ENCODE data around the gene STIMATE.

STIMATE gene

GRCh38 chr3:52811452-52812011, 85.8 kb downstream of the STIMATE start:
- no peak for DNase-seq

GRCh38 chr3:52810923-52811322, 86.4 kb downstream of the STIMATE start:
- DNase-seq, result no peak

GRCh38 chr3:52809662-52810377, 87.5 kb downstream of the STIMATE start:
- peak; percentile 53 for DNase-seq

- DNase-seq, result no peak
These were observed 88.2 kb downstream of the STIMATE start for GRCh38 chr3:52809149-52809548.

- DNase-seq, result no peak
These were observed 91.9 kb downstream of the STIMATE start for GRCh38 chr3:52805270-52806039.

GRCh38 chr3:52801839-52802238, 95.5 kb downstream of the STIMATE start:
- DNase-seq, result no peak

- no peak for DNase-seq
These were observed 97.3 kb downstream of the STIMATE start for GRCh38 chr3:52800079-52800478.

GRCh38 chr3:52798978-52799476, 98.3 kb downstream of the STIMATE start:
- DNase-seq, result no peak

- no peak for DNase-seq
These were observed 98.9 kb downstream of the STIMATE start for GRCh38 chr3:52798376-52798977.

- DNase-seq, result no peak
These were observed 100.9 kb downstream of the STIMATE start for GRCh38 chr3:52796411-52796810.

GRCh38 chr3:52795298-52795900, 101.9 kb downstream of the STIMATE start:
- no peak for DNase-seq

- DNase-seq, result no peak
These were observed 102.7 kb downstream of the STIMATE start, which contains the start of gene ITIH3 for GRCh38 chr3:52794612-52795099. Gene ITIH3 (plus strand): TSS chr3:52794796. CDS start chr3:52794804, 8 bp downstream.

GRCh38 chr3:52793702-52794611, 103.4 kb downstream of the STIMATE start:
- DNase-seq, result no peak

GRCh38 chr3:52792961-52793695, 104.2 kb downstream of the STIMATE start:
- DNase-seq, result no peak

- DNase-seq, result no peak
These were observed 104.9 kb downstream of the STIMATE start for GRCh38 chr3:52792413-52792812.

GRCh38 chr3:52791928-52792327, 105.4 kb downstream of the STIMATE start:
- DNase-seq, result no peak

GRCh38 chr3:52791366-52791765, 106.0 kb downstream of the STIMATE start:
- DNase-seq, result no peak

GRCh38 chr3:52790741-52791140, 106.6 kb downstream of the STIMATE start:
- no peak for DNase-seq

- DNase-seq, result no peak
These were observed 107.0 kb downstream of the STIMATE start for GRCh38 chr3:52790337-52790736.

GRCh38 chr3:52789746-52790040, 107.7 kb downstream of the STIMATE start:
- no peak for DNase-seq
